Hippocampal formation (tissue), 2 donors: Measurements from ENCODE around the gene IPO7.
"Not testable (repeated sequence)": the region's sequence is repeated elsewhere in the genome, so short reads cannot be mapped to it uniquely, and the experiment has no call there.

Source experiments
- DNase-seq, 2 donors: peaks; one replicate each; lab custom pipeline; 2025; lab: John Stamatoyannopoulos, UW

Gene IPO7

DNA sequence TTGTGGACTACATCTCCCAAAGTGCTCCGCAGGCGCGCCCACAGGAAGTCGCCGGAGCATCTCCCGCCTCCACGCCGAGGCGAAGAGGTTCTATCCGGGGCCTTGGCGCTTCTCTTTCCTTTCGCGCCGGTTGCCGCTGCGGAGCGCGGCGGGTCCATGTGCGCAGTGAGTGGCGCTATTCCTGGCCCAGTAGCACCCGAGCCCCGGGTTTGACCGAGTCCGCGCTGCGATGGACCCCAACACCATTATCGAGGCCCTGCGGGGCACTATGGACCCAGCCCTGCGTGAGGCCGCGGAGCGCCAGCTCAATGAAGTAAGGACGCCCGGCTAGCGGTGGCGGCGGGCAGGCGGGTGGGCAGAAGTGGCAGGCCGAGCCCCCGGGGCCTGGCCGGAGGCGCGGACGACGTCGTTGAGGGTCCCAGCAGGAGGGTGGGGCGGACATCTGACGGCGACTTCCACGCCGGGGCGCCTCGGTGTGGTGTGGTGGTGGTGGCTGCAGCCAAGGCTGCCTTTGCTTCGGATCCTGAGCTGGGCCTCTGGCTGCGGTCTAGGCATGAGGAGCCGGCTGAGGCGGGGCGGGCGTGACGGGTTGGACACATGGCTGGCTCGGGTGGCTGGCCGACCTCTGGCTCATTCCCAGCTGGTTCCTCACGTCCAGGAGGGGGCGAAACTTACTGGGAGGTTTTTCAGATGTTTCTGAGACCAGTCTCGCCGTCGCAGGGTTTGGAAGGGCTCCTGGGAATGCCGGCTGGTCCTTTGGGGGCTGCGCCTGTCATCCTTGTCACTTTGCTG is at the start of gene IPO7:
IPO7 (plus strand) TSS at position 118 of the 792 bp plus-strand sequence; CDS start at position 230, 112 bp downstream.
- peak; percentile 87 to 95 for DNase-seq

DNA sequence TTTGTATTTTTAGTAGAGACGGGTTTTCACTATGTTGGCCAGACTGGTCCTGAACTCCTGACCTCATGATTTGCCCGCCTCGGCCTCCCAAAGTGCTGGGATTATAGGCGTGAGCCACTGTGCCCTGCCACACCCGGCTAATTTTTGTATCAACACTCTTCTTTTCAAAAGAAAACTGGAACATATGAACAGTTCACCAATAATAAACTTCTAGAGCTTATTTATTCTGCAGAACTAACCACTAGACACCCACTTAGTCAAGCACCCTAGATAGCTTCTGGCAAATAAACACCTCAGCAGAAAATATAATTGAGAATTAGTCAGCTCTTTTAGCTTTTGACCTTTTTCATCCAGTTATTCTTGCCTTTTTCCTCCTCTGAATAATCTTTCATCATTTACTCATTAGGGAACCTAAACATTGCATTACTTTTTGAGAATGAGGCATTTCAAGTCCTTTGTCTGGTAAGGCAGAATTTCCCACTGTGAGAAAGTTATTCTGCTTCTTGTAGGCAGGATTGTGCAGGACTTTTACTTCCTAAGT is 42.7 kb upstream of the IPO7 start:
- DNase-seq = no peak

DNA sequence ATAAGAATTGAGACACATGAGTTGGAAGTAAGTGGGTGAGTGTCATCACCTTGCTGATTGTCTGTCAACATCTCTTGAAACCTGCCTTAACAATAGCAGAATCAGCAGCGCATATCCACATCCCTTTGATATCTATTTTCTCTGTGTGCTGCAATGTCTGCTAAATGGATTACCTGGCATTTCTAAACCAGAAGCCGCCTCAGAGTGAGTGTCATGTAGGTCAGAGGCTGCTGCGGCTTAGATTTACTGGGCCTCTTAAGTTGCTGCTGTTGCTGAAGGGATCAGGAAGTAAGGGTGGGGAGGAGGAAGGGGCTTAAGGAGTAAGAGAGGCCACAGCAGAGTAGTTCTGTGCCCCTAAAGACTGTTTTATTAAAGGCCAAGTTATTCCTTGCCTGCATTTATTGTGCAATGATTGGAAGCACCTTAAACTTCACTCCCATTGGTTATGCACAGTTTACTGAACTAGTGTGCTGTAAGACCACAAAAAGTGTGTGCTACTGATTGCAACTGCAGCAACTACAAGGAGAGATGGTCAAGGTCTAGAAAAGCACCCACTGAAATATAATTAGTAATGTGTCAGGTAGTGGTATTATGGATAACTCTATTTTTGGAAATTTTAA is 40.3 kb upstream of the IPO7 start:
- DNase-seq = no peak

DNA sequence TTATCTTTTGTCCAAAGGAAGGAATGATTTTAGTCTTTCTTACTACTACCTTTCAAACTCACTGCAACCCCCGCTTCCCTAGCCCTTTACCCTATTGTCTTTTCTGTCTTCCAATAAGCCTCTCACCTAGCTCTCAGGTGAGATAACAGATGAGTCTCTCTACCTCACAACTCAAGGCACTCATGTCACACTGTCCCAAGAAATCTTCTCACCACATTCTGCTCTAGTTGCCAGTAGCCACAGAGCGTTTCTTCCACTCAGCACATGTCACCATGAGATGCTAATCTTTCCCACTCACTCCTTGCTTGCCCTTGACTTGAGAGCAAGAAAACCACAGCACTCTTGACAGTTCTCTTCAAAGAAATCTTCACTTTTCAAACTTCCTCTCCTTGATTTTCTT is 37.4 kb upstream of the IPO7 start:
- no peak for DNase-seq

DNA sequence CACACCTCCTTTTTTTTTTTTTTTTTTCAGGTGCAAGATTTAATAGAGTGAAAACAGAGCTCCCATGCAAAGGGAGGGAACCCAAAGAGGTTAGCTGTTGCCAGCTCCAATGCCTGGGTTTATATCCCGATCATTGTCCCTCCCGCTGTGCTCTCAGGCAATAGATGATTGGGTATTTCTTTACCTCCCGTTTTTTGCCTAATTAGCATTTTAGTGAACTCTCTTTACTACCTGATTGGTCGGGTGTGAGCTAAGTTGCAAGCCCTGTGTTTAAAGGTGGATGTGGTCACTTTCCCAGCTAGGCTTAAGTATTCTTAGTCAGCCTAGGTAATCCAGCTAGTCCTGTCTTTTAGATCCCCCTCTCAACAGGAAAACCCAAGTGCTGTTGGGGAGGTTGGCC is 36.7 kb upstream of the IPO7 start:
- not testable (repeated sequence) for DNase-seq

DNA sequence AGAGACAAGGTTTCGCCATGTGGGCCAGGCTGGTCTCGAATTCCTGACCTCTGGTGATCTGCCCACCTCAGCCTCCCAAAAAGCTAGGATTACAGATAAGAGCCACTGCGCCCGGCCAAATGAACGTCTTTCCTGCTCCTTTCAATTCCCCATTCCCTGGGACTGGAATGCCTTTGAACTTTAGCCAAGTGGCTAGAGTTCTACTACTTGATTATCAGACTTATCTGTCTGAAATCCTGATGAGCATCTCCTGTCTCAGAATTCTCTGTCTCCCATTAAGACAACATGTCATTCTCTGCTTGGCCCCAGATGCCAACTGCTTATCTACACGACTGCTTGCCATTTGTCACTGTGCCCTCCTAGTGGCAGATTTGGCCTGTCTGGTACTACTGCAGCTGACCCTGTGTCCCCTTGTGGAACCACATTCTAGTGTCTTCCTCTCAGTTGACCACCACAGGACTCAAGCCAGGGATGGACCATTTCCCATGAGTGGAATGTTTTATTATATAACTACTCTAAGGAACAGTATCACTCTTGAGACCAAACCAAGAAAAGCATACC is 33.1 kb upstream of the IPO7 start:
- no peak for DNase-seq

DNA sequence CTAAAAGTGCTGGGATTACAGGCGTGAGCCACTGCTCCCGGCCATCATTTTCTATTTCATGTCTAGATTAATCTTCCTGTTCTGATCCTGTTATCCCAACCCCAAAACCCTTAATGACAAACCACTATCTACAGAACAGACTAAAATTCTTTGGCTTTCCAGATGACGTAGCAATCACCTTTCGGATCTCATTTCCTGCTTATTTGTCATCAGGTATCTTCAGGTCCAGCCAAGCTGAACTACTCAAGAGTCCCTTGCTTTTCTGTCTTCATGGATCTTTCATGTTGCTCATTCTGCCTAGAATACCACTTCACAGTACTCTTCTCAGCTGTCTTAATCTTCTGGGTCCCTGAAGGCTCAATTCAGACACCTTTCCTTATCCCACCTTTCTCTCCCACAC is 27.4 kb upstream of the IPO7 start:
- no peak for DNase-seq

DNA sequence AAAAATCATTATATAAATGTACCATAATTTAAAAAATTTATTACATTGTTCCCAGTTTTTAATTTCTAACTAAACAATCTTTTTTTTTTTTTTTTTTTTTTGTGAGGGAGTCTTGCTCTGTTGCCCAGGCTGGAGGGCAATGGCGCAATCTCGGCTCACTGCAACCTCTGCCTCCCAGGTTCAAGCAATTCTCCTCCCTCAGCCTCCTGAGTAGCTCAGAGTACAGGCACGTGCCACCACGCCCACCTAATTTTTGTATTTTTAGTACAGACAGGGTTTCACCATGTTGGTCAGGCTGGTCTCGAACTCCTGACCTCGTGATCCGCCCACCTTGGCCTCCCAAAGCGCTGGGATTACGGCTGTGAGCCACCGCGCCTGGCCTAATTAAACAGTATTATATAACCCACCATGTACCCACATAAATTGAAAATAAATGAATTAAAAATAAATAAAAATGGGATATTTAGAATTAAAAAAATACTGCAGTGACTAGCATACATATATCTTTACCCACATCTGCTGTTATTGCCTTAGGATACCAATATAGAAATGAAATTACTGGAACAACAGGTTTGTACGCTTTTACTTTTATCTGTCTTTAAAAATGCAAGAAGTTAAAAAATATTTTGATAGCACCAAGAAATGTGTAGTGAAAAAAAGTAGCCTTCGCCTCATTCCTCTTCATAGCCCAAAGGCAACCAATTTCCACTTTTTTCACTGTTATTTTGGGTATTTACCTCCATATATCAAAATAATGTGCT is 23.4 kb upstream of the IPO7 start:
- DNase-seq = not testable (repeated sequence)

DNA sequence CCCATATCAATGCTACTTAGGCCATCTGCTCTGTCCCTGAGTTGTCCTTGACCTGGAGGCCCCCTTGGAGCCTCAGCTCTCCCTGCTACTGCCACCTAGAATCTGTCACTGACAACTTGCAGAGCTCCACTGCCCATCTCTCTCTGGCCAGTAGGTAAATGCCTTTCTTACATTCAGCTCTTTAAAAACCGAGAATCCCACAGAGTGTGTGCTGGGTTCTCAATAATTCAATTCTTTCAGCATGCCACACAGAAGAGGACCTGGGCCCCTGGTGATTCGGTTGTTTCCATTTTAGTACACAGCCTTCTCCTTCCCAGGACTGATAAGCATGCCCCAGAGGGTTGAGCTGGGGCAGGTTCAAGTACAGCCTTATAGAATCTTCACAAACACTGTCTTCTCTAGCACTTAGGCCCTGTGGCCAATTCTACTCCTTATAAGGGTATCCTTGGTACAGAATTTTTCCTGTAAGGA is 22.0 kb upstream of the IPO7 start:
- DNase-seq = no peak

DNA sequence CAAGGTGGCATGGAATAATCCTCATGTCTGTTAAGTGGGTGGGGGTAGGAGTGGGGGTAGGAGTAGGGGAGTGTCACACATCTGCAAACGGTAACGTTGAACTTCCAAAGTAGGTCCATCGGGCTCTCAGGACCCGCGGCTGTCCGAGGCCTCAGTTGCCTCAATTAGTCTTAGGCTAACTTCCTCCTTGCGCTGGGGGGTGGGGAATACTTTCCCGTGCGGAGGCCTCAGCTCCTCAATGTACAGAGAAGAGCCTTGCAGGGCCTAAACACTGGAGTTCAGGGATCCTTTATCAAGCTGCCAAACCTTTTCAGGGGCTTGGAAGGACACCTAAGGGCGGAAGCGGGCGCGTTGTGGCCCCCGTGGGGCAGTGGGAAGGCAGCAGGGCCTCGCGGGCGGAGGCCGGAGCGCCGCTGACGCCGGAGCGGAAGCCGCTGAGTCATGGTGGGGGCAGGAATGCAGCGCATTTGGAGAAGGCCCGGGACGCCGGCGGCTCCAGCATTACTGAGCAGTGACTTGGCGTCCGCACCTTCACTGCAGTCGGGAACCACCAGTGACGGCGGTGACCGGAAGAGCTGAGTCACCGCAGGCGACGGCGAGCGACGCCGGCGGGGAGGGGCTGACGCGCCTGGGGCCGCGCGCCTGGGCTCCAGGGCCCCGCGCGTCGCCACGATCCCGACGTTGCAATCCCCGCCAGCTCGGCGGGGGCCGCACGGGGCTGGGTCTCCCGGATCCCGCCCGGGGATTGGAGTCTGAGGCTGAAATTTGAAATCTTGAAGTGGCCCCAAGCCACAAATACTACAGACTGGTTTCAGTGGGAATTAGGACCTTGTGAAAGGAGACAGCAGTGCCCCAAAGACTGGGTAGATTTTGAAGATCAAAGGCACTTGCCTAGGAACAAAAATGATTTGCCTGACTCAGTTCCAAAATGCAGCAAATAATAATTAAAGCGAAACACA is 20.2 kb upstream of the IPO7 start:
- DNase-seq = peak; percentile 79 to 86

DNA sequence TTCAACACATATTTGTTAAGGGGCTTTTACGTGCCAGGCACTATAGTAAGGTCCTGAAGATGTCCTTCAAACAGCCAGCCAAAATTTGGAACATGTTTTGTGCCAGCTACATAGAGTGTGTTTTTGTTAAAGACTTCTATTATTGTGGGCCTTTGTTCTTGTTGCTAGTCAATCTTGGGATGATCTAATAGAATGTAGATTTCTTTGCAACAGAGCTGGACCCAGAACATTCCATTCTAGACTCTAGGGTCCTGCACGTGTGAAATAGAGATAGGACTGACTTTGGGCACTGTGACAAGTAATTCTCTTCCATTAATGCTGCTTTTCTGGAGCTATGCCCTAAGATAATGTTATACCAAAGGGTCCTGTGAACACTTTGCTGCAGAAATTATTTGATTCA is 16.9 kb upstream of the IPO7 start:
- no peak for DNase-seq

DNA sequence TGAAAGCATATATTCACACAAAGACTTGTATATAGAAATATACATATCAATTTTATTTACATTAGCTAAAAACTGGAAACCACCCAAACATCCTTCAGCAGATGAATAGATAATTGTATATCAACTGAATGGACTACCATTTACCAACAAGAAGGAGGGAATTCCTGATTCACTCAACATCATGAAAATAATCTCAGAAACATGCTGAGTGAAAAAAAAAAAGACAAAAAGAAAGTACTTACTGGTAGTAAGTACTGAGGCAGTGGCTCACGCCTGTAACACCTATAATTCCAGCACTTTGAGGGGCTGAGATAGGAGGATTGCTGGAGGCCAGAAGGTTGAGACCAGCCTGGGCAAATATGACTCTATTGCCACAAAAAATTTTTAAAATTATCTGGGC is 7.4 kb upstream of the IPO7 start:
- no peak for DNase-seq

DNA sequence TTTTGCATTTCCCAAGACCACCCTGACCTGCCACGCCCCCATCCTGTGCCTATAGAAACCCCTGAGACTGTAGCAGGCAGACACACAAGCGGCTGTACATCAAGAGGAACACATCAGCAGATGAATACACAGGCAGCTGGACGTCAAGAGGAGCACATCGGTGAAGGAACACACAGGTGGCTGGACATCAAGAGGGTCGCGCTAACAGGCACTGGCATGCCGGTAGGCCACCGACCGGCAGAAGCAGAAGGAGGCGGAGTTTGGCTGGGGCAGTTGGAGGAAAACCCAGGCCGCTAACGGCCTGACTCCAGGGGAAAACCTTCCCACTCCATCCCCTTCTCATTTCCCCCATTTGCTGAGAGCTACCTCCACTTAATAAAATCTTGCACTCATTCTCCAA is 5.4 kb upstream of the IPO7 start:
- no peak for DNase-seq

DNA sequence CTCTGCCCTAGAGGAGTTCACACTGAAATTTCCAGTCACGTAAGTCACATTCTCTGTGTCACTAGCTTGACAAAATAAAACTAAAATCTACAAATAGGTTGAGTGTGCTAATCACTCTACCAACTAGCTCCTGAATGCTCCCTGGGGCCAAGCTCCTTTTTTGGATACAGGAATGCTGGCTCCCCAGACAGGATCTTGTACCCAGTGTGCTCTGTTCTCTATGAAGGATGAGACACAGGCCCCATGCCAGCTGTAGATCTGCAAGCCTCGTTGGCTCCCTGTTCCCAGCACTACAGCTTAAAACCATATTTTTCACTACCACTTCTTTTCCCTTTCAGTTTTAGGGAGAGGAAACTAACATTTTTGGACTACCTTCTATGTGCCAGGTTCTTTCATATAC is 3.7 kb upstream of the IPO7 start:
- no peak for DNase-seq

DNA sequence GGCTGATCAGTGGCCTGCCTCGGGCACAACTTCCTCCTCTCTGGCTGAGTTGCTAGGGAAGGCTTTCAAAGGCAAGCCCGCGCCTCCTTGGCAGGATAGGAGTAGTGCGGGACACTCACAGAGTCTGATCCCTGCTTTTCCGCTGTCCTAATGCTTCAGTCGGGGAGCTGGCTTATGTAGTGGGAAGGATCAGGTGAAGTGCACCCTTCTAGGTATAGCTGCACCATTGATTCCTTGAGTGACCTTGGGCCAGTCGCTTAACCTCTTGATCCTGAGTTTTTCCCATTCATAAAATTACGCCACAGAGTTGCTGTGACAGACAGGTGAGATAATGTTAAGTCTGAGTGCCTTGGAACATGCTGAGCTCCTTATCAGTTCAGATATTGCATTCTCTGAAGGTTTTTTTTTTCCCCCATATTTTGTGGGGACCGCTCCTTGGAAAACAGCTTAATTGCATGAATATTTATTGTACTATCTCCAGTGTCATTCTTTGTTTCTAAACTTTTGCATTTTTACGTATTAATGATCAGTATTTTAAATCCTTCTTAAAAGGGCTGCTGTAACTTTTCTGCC is 961 bp downstream of the IPO7 start:
- DNase-seq = no peak

DNA sequence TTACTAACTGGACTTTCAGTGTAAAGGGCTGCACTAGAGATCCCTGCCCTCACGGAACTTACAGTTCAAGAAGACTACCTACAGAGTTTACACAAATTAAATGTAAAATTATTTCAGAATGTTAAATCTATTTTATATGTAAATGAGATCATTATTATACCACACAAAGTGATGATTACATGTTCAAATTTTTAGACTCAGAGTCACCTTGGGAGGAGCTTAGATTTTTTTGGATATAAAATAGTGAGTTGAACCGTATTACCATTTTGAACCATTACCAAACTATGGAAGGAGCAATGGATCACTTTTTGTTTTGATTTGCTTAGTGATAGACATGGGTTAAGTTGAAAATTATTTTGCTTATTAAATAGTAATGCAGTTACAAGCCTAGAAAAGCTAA is 1.6 kb downstream of the IPO7 start:
- no peak for DNase-seq

DNA sequence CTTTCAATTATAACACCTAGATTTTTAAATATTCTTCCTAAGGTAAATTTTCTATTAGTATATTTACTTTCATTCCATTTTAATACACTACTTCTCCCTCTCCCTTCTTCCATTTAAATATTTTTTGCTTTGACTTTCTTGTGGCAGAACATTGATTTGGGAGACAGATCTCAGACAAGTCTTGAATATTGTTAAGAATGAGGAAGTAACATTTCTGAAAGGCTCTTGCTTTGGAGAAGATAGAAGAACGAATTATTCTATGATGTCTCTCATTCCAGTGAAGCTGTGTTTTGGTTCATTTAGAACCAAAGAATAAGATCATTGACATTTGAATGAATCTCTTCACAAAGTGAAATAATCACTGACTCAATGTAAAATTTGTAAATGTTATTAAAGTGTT is 2.4 kb downstream of the IPO7 start:
- no peak for DNase-seq

DNA sequence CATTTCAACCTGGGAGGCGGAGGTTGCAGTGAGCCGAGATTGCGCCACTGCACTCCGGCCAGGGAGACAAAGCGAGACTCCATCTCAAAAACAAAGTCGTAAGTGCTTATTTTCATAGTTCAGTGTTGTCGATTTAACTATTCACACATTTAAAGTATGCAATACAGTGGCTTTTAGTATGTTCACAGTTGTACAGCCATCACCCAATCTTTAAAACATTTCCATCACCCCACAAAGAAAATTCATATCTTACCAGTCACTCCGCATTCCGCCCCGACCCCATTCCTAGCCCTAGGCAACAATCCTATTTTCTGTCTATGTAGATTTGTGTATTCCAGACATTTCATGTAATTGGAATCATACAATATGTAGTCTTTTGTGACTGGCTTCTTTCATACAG is 11.9 kb downstream of the IPO7 start:
- DNase-seq = no peak

DNA sequence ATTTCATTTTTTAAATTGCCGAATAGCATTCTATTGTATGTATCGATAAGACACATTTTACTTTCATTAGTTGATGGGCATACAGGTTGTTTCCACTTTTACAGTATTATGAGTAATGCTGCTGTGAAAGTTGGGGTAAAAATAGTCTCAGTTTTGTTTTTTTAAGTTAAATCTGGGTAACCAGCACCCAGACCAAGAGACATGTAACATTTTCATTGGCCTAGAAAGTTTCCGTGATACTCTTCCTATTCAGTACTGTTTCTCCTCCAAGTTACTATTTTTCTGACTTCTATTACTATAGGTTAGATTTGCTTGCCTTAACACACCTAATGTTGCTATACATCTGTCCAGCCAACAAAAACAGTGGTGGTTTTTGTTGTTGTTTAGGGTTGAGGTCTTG is 12.3 kb downstream of the IPO7 start:
- no peak for DNase-seq

DNA sequence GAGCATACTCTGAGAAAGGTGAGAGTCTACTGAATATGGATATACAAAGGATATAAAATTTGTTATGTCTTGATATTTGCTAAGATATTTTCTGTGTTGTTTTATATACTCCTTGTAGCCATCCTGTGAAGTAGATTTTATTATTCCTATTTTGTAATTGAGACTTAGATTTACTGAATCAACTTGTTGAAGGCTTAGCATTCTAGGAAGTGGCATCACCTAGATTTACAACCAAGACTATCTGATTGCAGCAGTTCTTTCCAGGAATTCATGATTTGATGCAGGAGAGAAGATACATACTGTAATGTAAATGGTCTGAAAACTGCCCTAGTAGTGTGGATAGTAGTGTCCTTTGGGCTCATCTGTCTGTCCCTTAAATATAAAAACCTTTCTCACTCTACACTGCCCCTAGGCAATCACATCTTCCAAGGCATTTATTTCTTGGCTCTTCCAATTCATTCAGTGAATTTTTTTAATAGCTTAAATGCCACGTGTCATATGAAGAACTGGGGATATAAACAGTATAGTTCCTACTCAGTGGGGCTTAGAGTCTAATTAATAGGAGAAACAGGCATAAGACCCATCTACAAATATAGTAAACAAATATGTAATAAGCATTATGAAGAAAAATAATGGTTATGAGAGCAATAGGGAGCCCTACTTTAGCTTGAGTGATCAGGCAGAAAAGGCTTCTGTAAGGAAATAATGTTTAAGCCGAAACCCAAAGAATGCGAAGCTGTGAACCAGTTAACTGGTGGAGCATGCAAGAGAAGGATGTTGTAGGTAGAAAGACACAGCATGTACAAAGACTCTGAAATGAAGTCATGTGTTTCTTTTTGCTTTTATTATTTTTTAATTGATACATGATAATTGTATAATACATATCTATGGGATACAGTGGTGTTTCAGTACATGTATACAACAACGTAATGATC is 13.6 kb downstream of the IPO7 start:
- DNase-seq = no peak
